NT2/D1 (cell line): ENCODE data around the gene TRAPPC2L.

ENCODE experiments used
- YY1 ChIP-seq: IDR thresholded peaks from 2 replicates; pipeline ENCODE4 v1.6.1; 2011; ENCODE audit not compliant: insufficient read length, insufficient read depth
- ZNF274 ChIP-seq: IDR thresholded peaks from 2 replicates; pipeline ENCODE4 v1.6.1; 2011; ENCODE audit warnings: mild to moderate bottlenecking, low read depth, low read length

GRCh38 chr16:88897696-88898425 is 40.9 kb downstream of the TRAPPC2L start:
- TF ChIP-seq ZNF274 (no peak), YY1 (no peak)
